A673 (cell line): Measurements from ENCODE around the gene CAMK2A.

Experiments
- EZH2 ChIP-seq: fragments of 200-600 bp; sonication (generic); IDR thresholded peaks from 2 replicates; pipeline ENCODE4 v1.6.1; 2017; ENCODE audit warnings: borderline replicate concordance, low read depth, mild to moderate bottlenecking, mixed read lengths, antibody characterized with exemption, low read length; ENCODE audit not compliant: poor library complexity, severe bottlenecking
- TF ChIP-seq, protein P1 (sequence below): fragments of 300-800, 200-600 bp; sonication (generic); conservative IDR thresholded peaks from 2 replicates; pipeline ENCODE4 v1.5.1; 2017; ENCODE audit warnings: low read depth, mild to moderate bottlenecking, antibody characterized with exemption, low read length, moderate library complexity, mixed read lengths

DNA sequence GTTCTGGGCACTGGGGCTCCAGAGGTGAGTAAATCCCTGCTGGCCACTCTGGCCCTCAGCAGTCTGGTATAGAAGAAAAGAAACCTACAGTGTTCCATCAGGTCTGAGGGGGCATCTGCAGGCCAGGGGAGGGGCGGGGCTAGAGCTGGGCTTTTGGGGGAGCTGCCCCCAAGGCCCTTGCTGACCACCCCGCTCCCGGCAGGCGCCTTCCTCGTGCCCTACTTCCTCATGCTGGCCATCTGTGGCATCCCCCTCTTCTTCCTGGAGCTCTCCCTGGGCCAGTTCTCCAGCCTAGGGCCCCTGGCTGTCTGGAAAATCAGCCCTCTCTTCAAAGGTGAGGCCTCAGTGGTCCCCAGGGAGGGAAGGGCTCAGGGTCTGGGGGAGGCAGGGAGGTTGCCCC, 93.1 kb downstream of the CAMK2A start:
- TF ChIP-seq EZH2 = no peak
- TF ChIP-seq, protein P1, sequence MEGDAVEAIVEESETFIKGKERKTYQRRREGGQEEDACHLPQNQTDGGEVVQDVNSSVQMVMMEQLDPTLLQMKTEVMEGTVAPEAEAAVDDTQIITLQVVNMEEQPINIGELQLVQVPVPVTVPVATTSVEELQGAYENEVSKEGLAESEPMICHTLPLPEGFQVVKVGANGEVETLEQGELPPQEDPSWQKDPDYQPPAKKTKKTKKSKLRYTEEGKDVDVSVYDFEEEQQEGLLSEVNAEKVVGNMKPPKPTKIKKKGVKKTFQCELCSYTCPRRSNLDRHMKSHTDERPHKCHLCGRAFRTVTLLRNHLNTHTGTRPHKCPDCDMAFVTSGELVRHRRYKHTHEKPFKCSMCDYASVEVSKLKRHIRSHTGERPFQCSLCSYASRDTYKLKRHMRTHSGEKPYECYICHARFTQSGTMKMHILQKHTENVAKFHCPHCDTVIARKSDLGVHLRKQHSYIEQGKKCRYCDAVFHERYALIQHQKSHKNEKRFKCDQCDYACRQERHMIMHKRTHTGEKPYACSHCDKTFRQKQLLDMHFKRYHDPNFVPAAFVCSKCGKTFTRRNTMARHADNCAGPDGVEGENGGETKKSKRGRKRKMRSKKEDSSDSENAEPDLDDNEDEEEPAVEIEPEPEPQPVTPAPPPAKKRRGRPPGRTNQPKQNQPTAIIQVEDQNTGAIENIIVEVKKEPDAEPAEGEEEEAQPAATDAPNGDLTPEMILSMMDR = no peak
